ENCODE data around the gene RBM43. TPM values are rescaled to one million over a fixed set of nuclear protein-coding genes. Genes with fewer than 3 reads are reported as not detected.

The RBM43 gene
- total and polyA plus RNA-seq, 11 donors = 0.81 to 5.9 (median 1.7) TPM

DNA sequence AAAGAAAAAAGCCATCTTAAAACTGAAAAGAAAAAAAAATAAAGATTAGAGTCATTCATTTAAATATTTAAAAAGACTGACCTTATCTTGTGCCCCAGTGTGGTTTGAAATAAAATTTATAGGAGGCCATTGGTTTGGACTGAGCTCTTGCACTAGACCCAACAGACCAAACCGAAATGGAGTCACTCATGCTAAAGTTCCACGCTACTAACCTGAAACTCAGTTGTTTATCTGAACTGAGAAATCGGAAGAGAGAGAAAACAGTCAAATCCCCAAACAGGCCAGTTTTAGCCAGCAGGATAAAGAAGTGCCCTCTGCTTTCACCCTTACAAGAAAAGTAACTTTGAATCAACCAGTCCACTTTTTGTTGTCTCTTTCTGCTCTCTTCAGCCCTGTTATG lies 18.2 kb downstream of the RBM43 start:
- Histone ChIP-seq H3K9me3 (peaks cover 0 to 29% (median 14%) of the 10 kb centered on the region in 12 donors), H3K27ac (no peak overlapping the region), H3K27me3 (no peaks in the 10 kb centered on the region), H3K4me3 (no peak overlapping the region), H3K4me1 (peaks cover 0 to 3% (median 0%) of the 10 kb centered on the region in 12 donors), H3K36me3 (peaks cover 0 to 8% (median 0%) of the 10 kb centered on the region in 9 donors)
- intact Hi-C loops (cut with DNase I) = no loop called here
- DNase-seq = no peak
- no peak for ATAC-seq
- WGBS, 4 donors = 90 to 92% (median 91%) methylated on average over 3 of the region's 3 CpGs
- TF ChIP-seq POLR2A (IDR thresholded peaks at IDR 0.05) (no peak), CTCF (IDR thresholded peaks at IDR 0.05) (no peak)

DNA sequence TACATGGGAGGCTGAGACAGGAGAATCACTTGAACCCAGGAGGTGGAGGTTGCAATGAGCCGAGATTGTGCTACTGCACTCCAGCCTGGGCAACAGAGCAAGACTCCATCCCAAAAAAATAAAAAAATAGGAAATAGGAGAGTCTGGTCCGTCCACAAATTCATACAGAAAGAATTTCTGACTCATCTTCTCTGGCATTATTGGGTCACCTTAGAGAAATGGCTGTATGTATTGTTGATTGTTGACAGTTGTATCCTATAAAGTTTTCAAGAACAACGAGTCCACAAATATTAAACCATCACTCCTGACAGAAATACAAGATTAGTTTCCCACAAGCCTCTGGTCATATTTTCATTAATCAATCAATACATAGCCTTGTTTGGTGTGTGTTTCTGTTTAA lies 20.4 kb downstream of the RBM43 start:
- intact Hi-C loops (cut with DNase I) = no loop called here
- peaks cover 0 to 5% (median 0%) of the 10 kb centered on the region in 12 donors for H3K4me1 ChIP-seq
- no peak for DNase-seq
- H3K4me3 ChIP-seq = no peak overlapping the region
- peaks cover 0 to 7% (median 0%) of the 10 kb centered on the region in 12 donors for H3K9me3 ChIP-seq
- no peak overlapping the region for H3K27ac ChIP-seq
- WGBS, 4 donors = 78 to 88% (median 83%) methylated on average over 3 of the region's 3 CpGs
- no peaks in the 10 kb centered on the region for H3K27me3 ChIP-seq
- H3K36me3 ChIP-seq = no peaks in the 10 kb centered on the region
- no peak for TF ChIP-seq CTCF (IDR thresholded peaks at IDR 0.05)
- no peak for TF ChIP-seq POLR2A (IDR thresholded peaks at IDR 0.05)
- no peak for ATAC-seq

- 35 to 52% (median 46%) methylated on average over 1 of the region's 1 CpG for WGBS, 4 donors
- Histone ChIP-seq H3K4me3 (no peak overlapping the region), H3K4me1 (peaks cover 0 to 5% (median 0%) of the 10 kb centered on the region in 12 donors), H3K9me3 (no peaks in the 10 kb centered on the region), H3K27ac (no peak overlapping the region), H3K27me3 (no peaks in the 10 kb centered on the region), H3K36me3 (no peaks in the 10 kb centered on the region)
- intact Hi-C loops (cut with DNase I) = no loop called here
- DNase-seq (no peak), ATAC-seq (no peak)
- no peak for TF ChIP-seq POLR2A (IDR thresholded peaks at IDR 0.05)
- no peak for TF ChIP-seq CTCF (IDR thresholded peaks at IDR 0.05)
Measured at GRCh38 chr2:151240433-151240832, 21.2 kb downstream of the RBM43 start.

DNA sequence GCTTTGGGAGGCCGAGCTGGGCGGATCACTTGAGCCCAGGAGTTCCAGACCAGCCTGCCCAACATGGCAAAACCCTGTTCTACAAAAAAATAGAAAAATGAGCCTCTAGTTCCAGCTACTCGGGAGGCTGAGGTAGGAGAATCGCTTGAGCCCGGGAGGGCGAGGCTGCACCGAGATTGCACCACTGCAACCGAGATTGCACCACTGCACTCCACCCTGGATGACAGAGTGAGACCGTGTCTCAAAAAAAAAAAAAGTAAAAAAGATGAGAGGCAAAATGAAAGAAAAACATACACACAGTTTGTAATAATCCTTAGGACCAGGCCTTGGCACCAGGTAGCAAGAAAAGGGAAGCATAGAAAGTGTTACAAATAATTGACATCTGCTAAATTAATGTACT lies 22.0 kb downstream of the RBM43 start:
- Histone ChIP-seq H3K27ac (no peak overlapping the region), H3K4me3 (no peak overlapping the region), H3K36me3 (no peaks in the 10 kb centered on the region), H3K27me3 (no peaks in the 10 kb centered on the region), H3K9me3 (no peaks in the 10 kb centered on the region), H3K4me1 (peaks cover 0 to 5% (median 0%) of the 10 kb centered on the region in 12 donors)
- 85 to 89% (median 86%) methylated on average over 9 of the region's 9 CpGs for WGBS, 4 donors
- intact Hi-C loops (cut with DNase I) = loop anchor here (2.0 to 5.0 kb wide), 4 partner anchors 752 to 1643 kb away; partner anchors contain the start of gene RND3 (in 1 of the 10)
- DNase-seq (no peak), ATAC-seq (no peak)
- no peak for TF ChIP-seq POLR2A (IDR thresholded peaks at IDR 0.05)
- no peak for TF ChIP-seq CTCF (IDR thresholded peaks at IDR 0.05)

Measured in heart left ventricle (tissue), 16 donors.